ENCODE data around the gene ICAM3. TPM values are rescaled to one million over a fixed set of nuclear protein-coding genes. Genes with fewer than 3 reads are reported as not detected.

The ICAM3 gene
- total RNA-seq, 1 donor from 2014 or later: 6.8 TPM

DNA sequence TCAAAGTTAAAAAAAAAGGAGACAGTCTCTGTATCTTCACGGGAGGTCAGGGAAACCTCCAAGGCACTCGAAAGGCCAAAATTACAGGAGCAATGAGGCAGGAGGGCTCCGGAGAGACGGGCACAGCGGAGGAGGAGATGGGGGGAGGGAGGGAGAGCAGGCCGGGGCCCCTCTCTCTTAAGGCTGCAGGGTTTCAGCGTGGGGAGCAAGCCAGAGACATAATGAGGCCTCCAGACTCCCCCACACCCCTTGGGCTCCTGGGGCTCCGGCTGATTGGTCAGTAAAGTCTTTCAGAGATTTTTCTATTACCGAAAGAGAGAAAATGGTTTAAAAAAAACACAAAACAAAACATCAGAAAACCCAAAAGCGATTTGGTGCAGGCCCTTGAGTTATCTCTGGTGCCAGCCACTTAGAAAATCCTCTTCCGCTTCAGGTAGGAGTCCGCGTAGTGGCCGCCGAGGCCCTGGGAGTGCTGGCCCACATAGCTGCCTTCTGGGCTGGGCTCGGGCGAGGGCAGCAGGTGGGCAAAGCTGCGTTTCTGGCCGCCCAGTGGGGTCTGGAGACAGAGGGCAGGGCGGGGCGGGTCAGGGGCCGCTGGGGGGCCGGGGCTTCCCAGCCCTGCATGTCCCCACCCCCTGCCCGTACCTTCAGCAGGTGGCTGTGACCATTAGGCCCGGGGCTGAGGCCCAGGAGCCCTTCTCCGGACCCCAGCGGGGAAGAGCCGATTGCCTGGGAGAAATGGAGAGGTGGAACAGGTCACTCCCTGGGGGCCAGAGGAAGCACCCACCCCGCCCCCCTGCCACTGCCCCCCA lies 22.2 kb downstream of the ICAM3 start:
- Histone ChIP-seq H3K27me3 (ENCODE audit: control insufficient read depth, insufficient read depth, low read length) (no peaks in the 10 kb centered on the region), H3K4me3 (ENCODE audit: low read depth, low read length) (no peak overlapping the region), H3K36me3 (ENCODE audit: control insufficient read depth, insufficient read depth, low read length) (peaks cover 4% of the 10 kb centered on the region)
- DNase-seq (ENCODE audit: low read depth): no peak
- TF ChIP-seq, protein P1, sequence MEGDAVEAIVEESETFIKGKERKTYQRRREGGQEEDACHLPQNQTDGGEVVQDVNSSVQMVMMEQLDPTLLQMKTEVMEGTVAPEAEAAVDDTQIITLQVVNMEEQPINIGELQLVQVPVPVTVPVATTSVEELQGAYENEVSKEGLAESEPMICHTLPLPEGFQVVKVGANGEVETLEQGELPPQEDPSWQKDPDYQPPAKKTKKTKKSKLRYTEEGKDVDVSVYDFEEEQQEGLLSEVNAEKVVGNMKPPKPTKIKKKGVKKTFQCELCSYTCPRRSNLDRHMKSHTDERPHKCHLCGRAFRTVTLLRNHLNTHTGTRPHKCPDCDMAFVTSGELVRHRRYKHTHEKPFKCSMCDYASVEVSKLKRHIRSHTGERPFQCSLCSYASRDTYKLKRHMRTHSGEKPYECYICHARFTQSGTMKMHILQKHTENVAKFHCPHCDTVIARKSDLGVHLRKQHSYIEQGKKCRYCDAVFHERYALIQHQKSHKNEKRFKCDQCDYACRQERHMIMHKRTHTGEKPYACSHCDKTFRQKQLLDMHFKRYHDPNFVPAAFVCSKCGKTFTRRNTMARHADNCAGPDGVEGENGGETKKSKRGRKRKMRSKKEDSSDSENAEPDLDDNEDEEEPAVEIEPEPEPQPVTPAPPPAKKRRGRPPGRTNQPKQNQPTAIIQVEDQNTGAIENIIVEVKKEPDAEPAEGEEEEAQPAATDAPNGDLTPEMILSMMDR (IDR thresholded peaks at IDR 0.05; ENCODE audit: insufficient read depth, low read length, poor library complexity, severe bottlenecking): no peak

DNA sequence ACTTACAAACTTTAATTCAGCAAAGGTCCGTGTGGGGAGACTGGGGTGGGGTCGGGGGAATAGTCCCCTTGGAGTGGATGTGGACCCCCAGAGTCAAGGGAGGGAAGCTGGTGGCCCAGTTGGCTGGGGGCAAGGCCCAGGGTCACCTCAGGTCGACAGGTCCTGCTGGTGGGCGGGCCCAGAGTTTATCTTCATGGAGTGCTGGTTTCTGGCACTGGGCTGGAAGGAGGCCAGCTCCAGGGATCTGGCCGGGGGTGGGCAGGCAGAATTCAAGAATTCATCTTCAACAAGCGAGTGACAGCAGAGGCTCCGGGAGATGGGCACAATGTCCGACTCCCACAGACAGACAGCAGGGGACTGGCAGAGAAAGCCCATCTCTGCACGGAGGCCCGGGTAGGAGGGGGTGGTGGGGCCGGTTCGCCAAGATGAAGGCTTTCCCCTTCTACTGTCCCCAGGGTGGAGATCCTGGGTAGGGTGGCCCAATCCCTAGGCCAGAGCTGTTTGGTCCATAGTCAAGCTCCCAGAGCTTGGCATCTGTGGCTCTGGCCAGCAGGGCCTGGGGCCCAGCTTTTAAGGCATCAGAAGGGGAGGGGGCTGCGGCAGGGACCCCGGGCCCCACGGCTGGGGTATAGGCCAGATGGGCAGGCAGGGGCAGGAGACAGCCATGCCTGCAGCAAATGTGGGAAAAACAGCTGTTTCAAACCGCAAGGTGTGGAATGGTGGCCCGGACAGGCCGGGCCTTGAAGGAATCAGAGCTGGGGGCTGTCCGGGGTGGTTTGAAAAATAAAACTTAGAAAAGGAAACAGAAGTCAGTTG lies 23.0 kb downstream of the ICAM3 start:
- H3K36me3 ChIP-seq (ENCODE audit: control insufficient read depth, insufficient read depth, low read length): peaks cover 4% of the 10 kb centered on the region
- TF ChIP-seq, protein P1 (IDR thresholded peaks at IDR 0.05; ENCODE audit: insufficient read depth, low read length, poor library complexity, severe bottlenecking): no peak
- no peak overlapping the region for H3K4me3 ChIP-seq (ENCODE audit: low read depth, low read length)
- H3K27me3 ChIP-seq (ENCODE audit: control insufficient read depth, insufficient read depth, low read length): no peaks in the 10 kb centered on the region
- no peak for DNase-seq (ENCODE audit: low read depth)

DNA sequence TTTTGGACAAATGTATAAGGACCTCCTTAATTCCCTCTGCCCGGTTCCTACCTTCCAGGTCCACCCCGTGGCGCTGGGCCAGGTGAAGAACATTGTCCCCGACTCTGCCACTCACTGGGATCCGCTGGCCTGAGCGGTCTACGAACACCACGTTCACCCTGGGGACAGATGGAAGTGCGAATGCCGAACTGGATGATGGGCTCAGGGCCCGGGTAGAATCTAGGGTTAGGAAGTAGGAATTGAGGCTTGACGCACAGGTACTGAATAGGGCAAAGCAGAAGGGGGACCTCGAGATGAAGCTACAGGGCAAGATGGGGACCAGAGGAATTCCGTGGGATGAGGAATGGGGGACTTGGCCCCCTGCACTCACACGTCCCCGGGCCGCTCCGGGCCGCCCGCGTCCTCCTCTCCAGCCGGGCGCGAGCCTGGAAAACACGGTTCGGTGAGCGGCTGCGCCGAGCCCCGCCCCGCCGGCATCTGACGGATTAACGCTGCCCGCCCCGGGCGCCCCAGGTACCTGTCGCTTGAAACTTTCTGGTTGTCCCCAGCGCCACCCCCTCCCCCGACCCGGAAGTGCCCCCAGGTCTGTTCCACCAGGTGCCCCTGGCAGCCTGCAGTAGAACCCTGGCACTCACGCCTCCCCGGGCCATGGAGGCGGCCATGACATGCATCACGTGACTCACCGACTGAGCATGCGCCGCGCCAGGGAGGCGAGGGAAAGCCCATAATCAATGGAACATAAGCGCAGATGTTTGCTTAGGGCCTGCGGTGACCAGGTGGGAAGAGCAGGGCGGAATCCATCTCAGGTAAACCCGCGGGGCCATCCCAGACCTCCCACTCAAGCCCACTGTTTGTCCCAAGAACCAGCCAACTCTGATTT lies 23.8 kb downstream of the ICAM3 start, which contains the start of gene FDX2:
TSS of gene FDX2 (minus strand) at position 681 of the 880 bp plus-strand sequence. CDS start at position 662, 19 bp downstream.
- TF ChIP-seq, protein P1 (IDR thresholded peaks at IDR 0.05; ENCODE audit: insufficient read depth, low read length, poor library complexity, severe bottlenecking): no peak
- peak within 1 kb of the TSS; percentile 60 for H3K4me3 ChIP-seq (ENCODE audit: low read depth, low read length)
- DNase-seq (ENCODE audit: low read depth): no peak
- H3K36me3 ChIP-seq (ENCODE audit: control insufficient read depth, insufficient read depth, low read length): peaks cover 4% of the 10 kb centered on the region
- H3K27me3 ChIP-seq (ENCODE audit: control insufficient read depth, insufficient read depth, low read length): no peaks in the 10 kb centered on the region

DNA sequence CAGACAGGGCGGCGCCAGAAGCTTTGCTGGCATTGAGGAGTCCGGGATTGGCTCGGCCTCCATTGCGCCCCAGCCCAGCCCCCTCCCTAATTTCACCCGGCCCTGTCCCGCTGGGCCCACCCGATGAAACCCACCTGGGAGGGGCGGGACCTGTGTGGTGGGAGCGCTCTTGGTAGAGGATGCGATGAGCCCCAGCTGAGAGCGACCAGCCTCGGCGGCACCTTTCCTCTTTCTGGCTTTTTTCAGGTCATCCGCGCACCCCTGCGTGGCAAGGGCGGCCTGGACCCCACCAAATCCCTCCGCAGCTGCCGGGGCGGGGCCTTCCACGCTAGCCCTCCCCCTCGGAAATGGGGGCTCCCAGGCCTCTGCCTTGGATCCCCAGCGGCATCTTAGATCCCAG lies 30.0 kb downstream of the ICAM3 start, which contains the start of gene ZGLP1:
TSS of gene ZGLP1 (minus strand) at position 393 of the 400 bp plus-strand sequence.
- Histone ChIP-seq H3K4me3 (ENCODE audit: low read depth, low read length) (no peak within 1 kb of the TSS), H3K27me3 (ENCODE audit: control insufficient read depth, insufficient read depth, low read length) (no peaks in the 10 kb centered on the region), H3K36me3 (ENCODE audit: control insufficient read depth, insufficient read depth, low read length) (no peaks in the 10 kb centered on the region)
- DNase-seq (ENCODE audit: low read depth): no peak
- TF ChIP-seq, protein P1 (IDR thresholded peaks at IDR 0.05; ENCODE audit: insufficient read depth, low read length, poor library complexity, severe bottlenecking): no peak

DNA sequence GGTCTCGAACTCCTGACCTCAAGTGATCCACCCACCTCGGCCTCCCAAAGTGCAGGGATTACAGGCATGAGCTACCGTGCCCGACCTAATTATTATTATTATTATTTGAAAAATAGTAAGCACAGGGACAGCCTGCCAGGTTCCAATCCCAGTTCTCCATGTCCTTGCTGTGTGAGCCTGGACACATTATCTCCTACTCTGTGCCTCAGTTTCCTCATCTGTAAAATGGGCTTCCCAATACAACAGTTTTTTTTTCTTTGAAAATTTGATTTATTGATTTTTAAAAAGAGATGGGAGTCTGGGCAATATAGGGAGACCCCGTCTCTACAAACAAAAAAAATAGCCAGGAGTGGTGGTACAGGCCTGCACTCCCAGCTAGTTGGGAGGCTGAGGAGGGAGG lies 33.1 kb downstream of the ICAM3 start:
- H3K27me3 ChIP-seq (ENCODE audit: control insufficient read depth, insufficient read depth, low read length): no peaks in the 10 kb centered on the region
- no peak for DNase-seq (ENCODE audit: low read depth)
- no peak overlapping the region for H3K4me3 ChIP-seq (ENCODE audit: low read depth, low read length)
- no peaks in the 10 kb centered on the region for H3K36me3 ChIP-seq (ENCODE audit: control insufficient read depth, insufficient read depth, low read length)
- TF ChIP-seq, protein P1 (IDR thresholded peaks at IDR 0.05; ENCODE audit: insufficient read depth, low read length, poor library complexity, severe bottlenecking): no peak

Data from kidney epithelial cell (primary cell).